LoVo (cell line): Measurements from ENCODE around the gene MAGI2.
"Not testable (repeated sequence)": the region's sequence is repeated elsewhere in the genome, so short reads cannot be mapped to it uniquely, and the experiment has no call there.

Source experiments
- DNase-seq: peaks from one replicate; pipeline ENCODE4 v3.0.0-alpha.2; 2016; ENCODE audit warnings: low spot score

MAGI2 gene

GRCh38 chr7:78033410-78033809 is 1420.1 kb downstream of the MAGI2 start:
- DNase-seq, result no peak

DNA sequence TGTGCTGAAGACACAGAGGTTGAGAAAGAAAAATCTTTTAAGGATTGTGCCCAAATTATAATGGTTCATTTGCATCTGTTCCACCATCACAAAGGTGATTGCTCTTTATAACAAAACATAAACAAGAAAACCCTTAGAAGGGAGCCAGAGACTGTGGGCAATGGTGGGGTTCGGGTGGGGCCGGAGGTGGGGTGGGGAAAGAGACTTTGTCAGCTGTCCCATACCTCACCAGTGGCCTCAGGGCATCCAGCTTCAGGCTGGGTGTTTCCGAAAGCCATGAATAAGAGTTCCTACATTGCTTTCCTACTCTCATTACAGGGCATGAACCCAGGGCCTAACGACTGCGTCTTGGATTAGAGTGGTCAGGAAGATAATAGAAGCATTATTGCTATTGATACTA is 1427.0 kb downstream of the MAGI2 start:
- DNase-seq, result no peak

DNA sequence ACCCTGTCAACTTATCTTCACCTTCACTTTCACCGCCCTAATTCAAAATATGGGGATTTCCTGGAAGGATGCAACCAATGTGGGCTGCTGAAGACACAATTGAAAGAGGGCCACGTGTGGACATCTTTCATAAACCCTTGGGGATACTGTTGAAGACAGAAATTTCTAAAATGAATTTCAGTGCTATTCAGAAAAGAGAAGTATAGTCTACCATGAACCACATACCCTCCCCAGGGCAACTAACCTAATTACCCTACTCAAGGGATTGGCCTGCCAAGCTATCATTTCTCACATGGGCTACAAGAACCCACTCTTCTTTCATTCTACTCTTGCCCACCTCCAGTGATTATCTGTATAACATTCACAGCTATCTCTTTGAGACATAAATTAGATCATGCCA is 1428.9 kb downstream of the MAGI2 start:
- DNase-seq, result no peak

GRCh38 chr7:78023191-78023590 is 1430.3 kb downstream of the MAGI2 start:
- no peak for DNase-seq

- no peak for DNase-seq
These were observed 1431.3 kb downstream of the MAGI2 start for GRCh38 chr7:78022165-78022564.

- DNase-seq, result no peak
These were observed 1432.6 kb downstream of the MAGI2 start for GRCh38 chr7:78020874-78021249.

GRCh38 chr7:78020136-78020873 is 1433.2 kb downstream of the MAGI2 start:
- DNase-seq, result peak; percentile 67

GRCh38 chr7:78019447-78020135 is 1433.9 kb downstream of the MAGI2 start:
- DNase-seq, result peak; percentile 40

- DNase-seq, result no peak
These were observed 1434.6 kb downstream of the MAGI2 start for GRCh38 chr7:78018641-78019446.

DNA sequence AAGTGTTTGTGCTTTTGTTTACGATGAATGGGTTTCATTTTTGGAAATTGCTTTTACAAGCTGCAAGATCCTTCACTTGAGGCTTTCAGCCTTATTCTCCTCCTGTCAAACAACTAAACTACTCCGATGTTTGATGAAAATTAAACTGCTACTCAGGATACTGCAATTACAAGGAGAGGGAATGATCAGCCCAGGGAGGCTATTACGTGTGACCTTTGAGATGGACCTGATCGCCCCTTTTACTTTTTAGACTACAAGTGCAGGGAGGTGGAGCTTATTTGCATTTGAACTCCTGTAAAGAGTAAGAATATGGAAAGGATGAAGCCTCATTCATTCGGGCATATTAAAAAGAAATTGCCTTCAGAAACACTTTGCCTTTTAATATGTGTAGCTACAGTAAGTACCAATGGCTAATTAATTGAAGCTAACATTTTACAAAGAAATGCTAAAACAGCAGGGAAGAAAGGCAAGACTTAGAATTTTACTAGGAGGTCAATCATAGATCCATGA is 1435.8 kb downstream of the MAGI2 start:
- no peak for DNase-seq

- no peak for DNase-seq
These were observed 1437.8 kb downstream of the MAGI2 start for GRCh38 chr7:78015574-78016260.

- DNase-seq, result no peak
These were observed 1439.1 kb downstream of the MAGI2 start for GRCh38 chr7:78014401-78014800.

GRCh38 chr7:78013386-78013785 is 1440.1 kb downstream of the MAGI2 start:
- no peak for DNase-seq

- DNase-seq, result no peak
These were observed 1441.8 kb downstream of the MAGI2 start for GRCh38 chr7:78011642-78012041.

GRCh38 chr7:78007231-78007630 is 1446.2 kb downstream of the MAGI2 start:
- no peak for DNase-seq

DNA sequence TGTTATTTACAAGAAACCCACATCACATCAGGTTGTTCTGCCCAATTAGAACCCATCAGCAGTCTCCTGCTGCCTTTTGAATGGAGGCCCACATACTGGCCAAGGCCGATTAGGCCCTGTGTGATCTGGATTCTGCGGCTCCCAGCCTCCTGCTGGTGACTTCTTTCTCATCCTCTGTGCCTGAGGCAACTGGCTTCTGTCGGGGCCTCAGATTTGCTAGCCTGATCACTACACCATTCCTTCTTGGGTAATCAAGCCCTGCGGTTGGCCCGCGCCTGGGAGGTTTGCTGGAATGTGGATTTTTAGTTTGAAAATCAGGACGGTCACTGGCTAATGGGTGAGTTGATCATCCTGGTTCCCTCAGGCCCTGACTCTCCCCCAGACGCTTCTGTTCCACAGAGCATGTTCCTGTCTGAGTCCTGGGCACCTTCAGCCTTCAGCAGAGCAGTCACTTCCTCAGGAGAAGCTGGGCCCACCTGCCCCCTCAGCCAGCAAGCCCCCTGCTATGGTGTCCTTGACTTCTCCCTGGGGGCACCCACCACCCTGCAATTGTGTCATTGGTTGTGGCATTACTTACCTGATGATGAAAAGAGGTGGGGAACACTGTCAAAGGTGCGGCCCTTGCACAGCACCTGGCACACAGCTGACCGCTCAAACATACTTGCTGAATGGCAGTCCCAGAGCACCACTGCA is 1447.3 kb downstream of the MAGI2 start:
- no peak for DNase-seq

DNA sequence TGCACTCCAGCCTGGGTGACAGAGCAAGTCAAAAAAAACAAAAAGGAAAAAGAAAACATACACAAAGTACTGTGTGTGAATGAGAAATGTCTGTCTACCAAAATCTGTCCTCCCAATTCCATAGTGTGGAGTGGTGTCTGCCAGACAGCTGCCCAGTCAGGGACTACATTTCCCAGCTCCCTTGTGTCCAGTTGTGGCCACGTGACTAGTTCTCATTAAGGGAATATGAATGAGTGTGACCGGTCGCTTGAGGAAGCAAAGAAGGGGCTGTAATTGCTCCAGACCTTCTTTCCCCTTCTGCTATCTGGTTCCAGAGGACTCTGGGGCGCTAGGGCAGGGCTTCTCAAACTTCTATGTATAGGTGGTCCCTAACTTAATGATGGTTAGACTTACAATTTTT is 1450.8 kb downstream of the MAGI2 start:
- no peak for DNase-seq

DNA sequence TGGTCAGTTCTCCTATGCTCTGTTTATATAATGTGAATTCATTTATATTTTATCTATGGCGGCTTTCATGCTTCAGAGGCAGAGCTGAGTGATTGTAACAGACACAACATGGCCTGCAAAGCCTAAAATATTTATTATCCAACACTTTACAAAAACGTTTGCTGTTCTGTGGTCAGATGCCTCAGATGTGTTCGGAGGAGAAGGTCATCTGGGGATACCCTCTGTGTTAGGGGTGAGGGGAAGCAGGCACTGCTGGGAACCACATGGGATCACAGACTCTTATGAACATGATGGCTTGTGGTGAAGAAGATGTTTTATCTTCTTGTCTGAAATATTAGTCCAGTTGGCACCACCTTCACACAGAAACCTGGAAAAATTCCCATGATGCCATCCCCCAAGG is 1451.4 kb downstream of the MAGI2 start:
- DNase-seq, result no peak

- DNase-seq, result not testable (repeated sequence)
These were observed 1454.3 kb downstream of the MAGI2 start for GRCh38 chr7:77999168-77999567.

GRCh38 chr7:77995717-77996116 is 1457.8 kb downstream of the MAGI2 start:
- DNase-seq, result no peak

- no peak for DNase-seq
These were observed 1459.6 kb downstream of the MAGI2 start for GRCh38 chr7:77993838-77994237.

DNA sequence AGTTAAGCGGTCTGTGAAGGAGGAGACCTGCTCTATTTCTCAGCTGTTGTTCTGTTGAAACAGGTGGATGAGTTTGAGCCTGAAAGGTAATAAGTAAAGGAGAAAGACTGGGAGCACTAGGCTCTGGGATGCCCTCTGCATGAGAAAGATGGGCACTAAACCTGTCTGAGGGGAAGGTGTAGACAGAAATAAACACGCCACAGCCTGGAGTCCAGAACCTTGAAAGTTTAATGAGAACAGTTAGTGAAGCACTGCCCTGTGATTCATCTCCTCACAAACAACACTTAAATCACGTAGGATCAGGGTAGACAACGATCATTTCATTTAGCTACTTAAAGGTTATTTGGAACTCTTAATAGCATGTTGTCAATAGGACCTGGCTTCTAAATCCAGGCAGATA is 1461.8 kb downstream of the MAGI2 start:
- no peak for DNase-seq
